ENCODE measurements around the gene HVCN1.
"Not testable (repeated sequence)": the region's sequence is repeated elsewhere in the genome, so short reads cannot be mapped to it uniquely, and the experiment has no call there.

The HVCN1 gene

GRCh38 chr12:110661337-110661972, 27.5 kb downstream of the HVCN1 start:
- DNase-seq, result peak; percentile 85 to 90

- no peak for DNase-seq
Observed at GRCh38 chr12:110658878-110659277, 30.0 kb downstream of the HVCN1 start.

- no peak for DNase-seq
Observed at GRCh38 chr12:110658242-110658641, 30.7 kb downstream of the HVCN1 start.

- no peak for DNase-seq
Observed at GRCh38 chr12:110657747-110658146, 31.2 kb downstream of the HVCN1 start.

- no peak for DNase-seq
Observed at GRCh38 chr12:110656071-110656655, 32.8 kb downstream of the HVCN1 start.

- DNase-seq, result not testable (repeated sequence)
Observed at GRCh38 chr12:110654238-110654637, 34.7 kb downstream of the HVCN1 start.

GRCh38 chr12:110649341-110649847, 39.5 kb downstream of the HVCN1 start:
- DNase-seq, result no peak

- DNase-seq, result no peak
Observed at GRCh38 chr12:110647631-110648040, 41.3 kb downstream of the HVCN1 start.

- DNase-seq, result no peak
Observed at GRCh38 chr12:110641521-110641920, 47.4 kb downstream of the HVCN1 start.

- no peak for DNase-seq
Observed at GRCh38 chr12:110640275-110641025, 48.5 kb downstream of the HVCN1 start.

- DNase-seq, result no peak
Observed at GRCh38 chr12:110639336-110640141, 49.4 kb downstream of the HVCN1 start.

GRCh38 chr12:110638796-110639195, 50.1 kb downstream of the HVCN1 start:
- no peak for DNase-seq

- DNase-seq, result no peak
Observed at GRCh38 chr12:110637869-110638441, 51.0 kb downstream of the HVCN1 start.

GRCh38 chr12:110636516-110636915, 52.4 kb downstream of the HVCN1 start:
- peak; percentile 44 to 45 for DNase-seq

- DNase-seq, result no peak
Observed at GRCh38 chr12:110635055-110635454, 53.9 kb downstream of the HVCN1 start.

GRCh38 chr12:110627500-110628195, 61.3 kb downstream of the HVCN1 start:
- DNase-seq, result no peak

- no peak for DNase-seq
Observed at GRCh38 chr12:110622582-110622981, 66.3 kb downstream of the HVCN1 start.

GRCh38 chr12:110619534-110619953, 69.4 kb downstream of the HVCN1 start:
- DNase-seq, result no peak

- no peak for DNase-seq
Observed at GRCh38 chr12:110616471-110617115, 72.3 kb downstream of the HVCN1 start.

- DNase-seq, result no peak
Observed at GRCh38 chr12:110615171-110615570, 73.7 kb downstream of the HVCN1 start.
